ENCODE data around the gene MARK3. TPM values are rescaled to one million over a fixed set of nuclear protein-coding genes. Genes with fewer than 3 reads are reported as not detected.

Gene MARK3
- total and polyA plus RNA-seq, 2 of the 13 experiments (the other 11 are each of a cell fraction or from before 2014, with no cell fraction given) = 47.7 to 56.6 TPM

DNA sequence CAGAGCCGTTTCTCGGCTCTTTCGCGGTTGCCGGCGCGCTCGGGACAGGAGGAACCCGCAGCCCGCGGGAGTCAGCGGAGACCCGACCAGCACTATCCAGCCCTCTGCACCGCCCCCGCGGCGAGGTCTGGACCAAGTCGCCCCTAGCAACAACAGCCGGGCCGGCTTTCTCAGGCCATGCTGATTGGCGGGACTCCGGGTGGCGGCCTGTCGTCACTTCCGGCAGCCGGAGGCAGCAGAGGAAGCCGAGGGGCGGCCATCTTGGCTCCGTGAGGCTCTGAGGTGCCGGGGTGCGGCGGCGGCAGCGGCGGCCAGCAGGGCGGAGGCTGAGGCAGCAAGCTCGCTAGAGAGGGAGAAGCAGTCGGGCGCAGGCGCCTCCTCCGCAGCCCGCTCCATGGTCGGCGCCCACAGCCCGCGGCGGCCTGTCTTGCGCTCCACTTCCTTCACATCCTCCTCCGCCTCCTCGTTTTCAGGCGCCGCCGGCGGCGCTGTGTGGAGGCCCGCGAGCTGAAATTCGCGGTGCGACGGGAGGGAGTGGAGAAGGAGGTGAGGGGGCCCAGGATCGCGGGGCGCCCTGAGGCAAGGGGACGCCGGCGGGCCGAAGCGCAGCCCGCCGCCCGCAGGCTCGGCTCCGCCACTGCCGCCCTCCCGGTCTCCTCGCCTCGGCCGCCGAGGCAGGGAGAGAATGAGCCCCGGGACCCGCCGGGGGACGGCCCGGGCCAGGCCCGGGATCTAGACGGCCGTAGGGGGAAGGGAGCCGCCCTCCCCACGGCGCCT, at the start of gene MARK3 (continued):
- TF ChIP-seq EEA1 (CRISPR knock-in tag; IDR thresholded peaks at IDR 0.05; ENCODE audit: borderline replicate concordance) = no peak
- no peak for TF ChIP-seq KLF11 (CRISPR knock-in tag; IDR thresholded peaks at IDR 0.05)
- TF ChIP-seq ZNF10 (CRISPR knock-in tag; IDR thresholded peaks at IDR 0.05; ENCODE audit: borderline replicate concordance, low read depth) = no peak
- TF ChIP-seq, protein P1, sequence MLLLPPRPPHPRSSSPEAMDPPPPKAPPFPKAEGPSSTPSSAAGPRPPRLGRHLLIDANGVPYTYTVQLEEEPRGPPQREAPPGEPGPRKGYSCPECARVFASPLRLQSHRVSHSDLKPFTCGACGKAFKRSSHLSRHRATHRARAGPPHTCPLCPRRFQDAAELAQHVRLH (CRISPR knock-in tag; IDR thresholded peaks at IDR 0.05; ENCODE audit: borderline replicate concordance, low read depth) = no peak; the same call in 1 of the 2 replicates
- TF ChIP-seq ZNF234 (CRISPR knock-in tag; conservative IDR thresholded peaks at IDR 0.05) = no peak
- 0 out of 2 replicates have a peak, but pooled peaks have one; percentile 10 for TF ChIP-seq BCL6 (CRISPR knock-in tag; IDR thresholded peaks at IDR 0.05)
- TF ChIP-seq, protein P2, sequence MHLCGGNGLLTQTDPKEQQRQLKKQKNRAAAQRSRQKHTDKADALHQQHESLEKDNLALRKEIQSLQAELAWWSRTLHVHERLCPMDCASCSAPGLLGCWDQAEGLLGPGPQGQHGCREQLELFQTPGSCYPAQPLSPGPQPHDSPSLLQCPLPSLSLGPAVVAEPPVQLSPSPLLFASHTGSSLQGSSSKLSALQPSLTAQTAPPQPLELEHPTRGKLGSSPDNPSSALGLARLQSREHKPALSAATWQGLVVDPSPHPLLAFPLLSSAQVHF (CRISPR knock-in tag; IDR thresholded peaks at IDR 0.05) = no peak
- TF ChIP-seq ZNF232 (CRISPR knock-in tag; IDR thresholded peaks at IDR 0.05; ENCODE audit: borderline replicate concordance) = no peak
- TF ChIP-seq ZNF83 (CRISPR knock-in tag; IDR thresholded peaks at IDR 0.05; ENCODE audit: borderline replicate concordance) = 0 out of 2 replicates have a peak, but pooled peaks have one; percentile 63
- TF ChIP-seq, protein P3, sequence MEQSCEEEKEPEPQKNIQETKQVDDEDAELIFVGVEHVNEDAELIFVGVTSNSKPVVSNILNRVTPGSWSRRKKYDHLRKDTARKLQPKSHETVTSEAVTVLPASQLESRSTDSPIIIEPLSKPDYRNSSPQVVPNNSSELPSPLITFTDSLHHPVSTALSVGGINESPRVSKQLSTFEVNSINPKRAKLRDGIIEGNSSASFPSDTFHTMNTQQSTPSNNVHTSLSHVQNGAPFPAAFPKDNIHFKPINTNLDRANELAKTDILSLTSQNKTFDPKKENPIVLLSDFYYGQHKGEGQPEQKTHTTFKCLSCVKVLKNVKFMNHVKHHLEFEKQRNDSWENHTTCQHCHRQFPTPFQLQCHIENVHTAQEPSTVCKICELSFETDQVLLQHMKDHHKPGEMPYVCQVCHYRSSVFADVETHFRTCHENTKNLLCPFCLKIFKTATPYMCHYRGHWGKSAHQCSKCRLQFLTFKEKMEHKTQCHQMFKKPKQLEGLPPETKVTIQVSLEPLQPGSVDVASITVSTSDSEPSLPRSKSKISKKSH (CRISPR knock-in tag; IDR thresholded peaks at IDR 0.05; ENCODE audit: borderline replicate concordance) = peak; percentile 55; the same call in 1 of the 2 replicates
- 0 out of 2 replicates have a peak, but pooled peaks have one; percentile 7 for TF ChIP-seq SUZ12 (IDR thresholded peaks at IDR 0.05; ENCODE audit: low read depth, low read length)
- TF ChIP-seq TBL1XR1 (IDR thresholded peaks at IDR 0.05; ENCODE audit: borderline replicate concordance, low read length, partially characterized antibody) = no peak
- peak; percentile 23; the same call in 1 of the 2 replicates for TF ChIP-seq ZNF891 (CRISPR knock-in tag; IDR thresholded peaks at IDR 0.05)
- TF ChIP-seq, protein P4, sequence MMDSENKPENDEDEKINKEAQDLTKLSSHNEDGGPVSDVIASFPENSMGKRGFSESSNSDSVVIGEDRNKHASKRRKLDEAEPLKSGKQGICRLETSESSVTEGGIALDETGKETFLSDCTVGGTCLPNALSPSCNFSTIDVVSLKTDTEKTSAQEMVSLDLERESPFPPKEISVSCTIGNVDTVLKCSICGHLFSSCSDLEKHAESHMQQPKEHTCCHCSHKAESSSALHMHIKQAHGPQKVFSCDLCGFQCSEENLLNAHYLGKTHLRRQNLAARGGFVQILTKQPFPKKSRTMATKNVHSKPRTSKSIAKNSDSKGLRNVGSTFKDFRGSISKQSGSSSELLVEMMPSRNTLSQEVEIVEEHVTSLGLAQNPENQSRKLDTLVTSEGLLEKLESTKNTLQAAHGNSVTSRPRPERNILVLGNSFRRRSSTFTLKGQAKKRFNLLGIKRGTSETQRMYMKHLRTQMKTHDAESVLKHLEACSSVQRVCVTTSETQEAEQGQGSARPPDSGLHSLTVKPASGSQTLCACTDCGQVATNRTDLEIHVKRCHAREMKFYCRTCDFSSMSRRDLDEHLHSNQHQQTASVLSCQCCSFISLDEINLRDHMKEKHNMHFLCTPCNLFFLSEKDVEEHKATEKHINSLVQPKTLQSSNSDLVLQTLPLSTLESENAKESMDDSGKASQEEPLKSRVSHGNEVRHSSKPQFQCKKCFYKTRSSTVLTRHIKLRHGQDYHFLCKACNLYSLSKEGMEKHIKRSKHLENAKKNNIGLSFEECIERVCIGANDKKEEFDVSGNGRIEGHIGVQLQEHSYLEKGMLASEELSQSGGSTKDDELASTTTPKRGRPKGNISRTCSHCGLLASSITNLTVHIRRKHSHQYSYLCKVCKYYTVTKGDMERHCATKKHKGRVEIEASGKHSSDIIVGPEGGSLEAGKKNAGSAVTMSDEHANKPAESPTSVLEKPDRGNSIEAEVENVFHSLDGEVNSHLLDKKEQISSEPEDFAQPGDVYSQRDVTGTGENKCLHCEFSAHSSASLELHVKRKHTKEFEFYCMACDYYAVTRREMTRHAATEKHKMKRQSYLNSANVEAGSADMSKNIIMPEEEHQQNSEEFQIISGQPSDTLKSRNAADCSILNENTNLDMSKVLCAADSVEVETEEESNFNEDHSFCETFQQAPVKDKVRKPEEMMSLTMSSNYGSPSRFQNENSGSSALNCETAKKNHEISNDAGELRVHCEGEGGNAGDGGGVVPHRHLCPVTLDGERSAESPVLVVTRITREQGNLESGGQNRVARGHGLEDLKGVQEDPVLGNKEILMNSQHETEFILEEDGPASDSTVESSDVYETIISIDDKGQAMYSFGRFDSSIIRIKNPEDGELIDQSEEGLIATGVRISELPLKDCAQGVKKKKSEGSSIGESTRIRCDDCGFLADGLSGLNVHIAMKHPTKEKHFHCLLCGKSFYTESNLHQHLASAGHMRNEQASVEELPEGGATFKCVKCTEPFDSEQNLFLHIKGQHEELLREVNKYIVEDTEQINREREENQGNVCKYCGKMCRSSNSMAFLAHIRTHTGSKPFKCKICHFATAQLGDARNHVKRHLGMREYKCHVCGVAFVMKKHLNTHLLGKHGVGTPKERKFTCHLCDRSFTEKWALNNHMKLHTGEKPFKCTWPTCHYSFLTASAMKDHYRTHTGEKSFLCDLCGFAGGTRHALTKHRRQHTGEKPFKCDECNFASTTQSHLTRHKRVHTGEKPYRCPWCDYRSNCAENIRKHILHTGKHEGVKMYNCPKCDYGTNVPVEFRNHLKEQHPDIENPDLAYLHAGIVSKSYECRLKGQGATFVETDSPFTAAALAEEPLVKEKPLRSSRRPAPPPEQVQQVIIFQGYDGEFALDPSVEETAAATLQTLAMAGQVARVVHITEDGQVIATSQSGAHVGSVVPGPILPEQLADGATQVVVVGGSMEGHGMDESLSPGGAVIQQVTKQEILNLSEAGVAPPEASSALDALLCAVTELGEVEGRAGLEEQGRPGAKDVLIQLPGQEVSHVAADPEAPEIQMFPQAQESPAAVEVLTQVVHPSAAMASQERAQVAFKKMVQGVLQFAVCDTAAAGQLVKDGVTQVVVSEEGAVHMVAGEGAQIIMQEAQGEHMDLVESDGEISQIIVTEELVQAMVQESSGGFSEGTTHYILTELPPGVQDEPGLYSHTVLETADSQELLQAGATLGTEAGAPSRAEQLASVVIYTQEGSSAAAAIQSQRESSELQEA (CRISPR knock-in tag; IDR thresholded peaks at IDR 0.05; ENCODE audit: not compliant biosample characterization) = peak; percentile 39
- TF ChIP-seq MEIS2 (CRISPR knock-in tag; IDR thresholded peaks at IDR 0.05) = no peak
- no peak; the same call in 1 of the 2 replicates for TF ChIP-seq HOXA5 (CRISPR knock-in tag; IDR thresholded peaks at IDR 0.05)
- no peak for TF ChIP-seq HMGA1 (CRISPR knock-in tag; conservative IDR thresholded peaks at IDR 0.05)
- TF ChIP-seq ZNF292 (CRISPR knock-in tag; IDR thresholded peaks at IDR 0.05; ENCODE audit: borderline replicate concordance, low read depth) = no peak
- no peak; the same call in 1 of the 2 replicates for TF ChIP-seq HOXD1 (CRISPR knock-in tag; IDR thresholded peaks at IDR 0.05)
